Measurements from ENCODE around the gene PGAP3. TPM values are rescaled to one million over a fixed set of nuclear protein-coding genes. Genes with fewer than 3 reads are reported as not detected.

Gene PGAP3
- total RNA-seq, 1 donor from 2014 or later: 12.2 TPM

DNA sequence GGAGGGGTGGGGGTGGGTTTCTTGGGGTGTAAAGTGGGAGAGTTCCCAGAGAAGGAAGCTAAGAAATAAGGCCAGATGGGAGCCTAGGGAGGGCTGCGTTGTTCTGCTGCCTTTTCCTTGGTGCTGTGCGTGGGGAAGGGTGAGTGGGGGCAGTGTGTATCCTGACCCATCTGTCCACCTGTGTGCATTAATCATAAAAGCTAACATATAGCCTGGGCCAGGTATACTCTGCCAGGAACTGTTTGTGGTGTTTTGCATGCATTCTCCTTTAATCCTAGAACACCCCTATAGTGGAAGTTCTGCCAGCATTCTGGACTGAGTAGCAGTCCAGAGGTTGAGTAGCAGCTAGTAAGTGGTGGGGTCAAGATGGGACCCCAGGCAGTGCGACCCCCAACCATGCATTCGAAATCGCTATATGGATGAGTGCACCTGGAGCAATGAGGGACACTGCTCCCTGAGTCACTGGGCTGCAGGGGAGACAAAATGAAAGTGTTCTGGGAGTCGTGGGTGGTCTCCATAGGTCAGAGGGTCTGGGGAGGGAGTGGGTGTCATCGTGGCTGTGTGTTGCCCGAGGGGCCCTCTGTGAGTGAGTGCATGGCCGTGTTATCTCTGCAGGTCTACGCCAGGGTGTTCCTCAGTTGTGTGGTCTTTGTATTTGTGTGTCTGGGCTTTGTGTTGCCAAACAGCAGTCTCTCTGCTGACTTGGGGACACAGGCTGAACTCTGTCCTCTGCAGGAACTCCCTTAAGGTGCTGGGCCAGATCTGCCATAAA, 13.3 kb upstream of the PGAP3 start:
- Histone ChIP-seq H3K4me3 (ENCODE audit: insufficient read depth, low read depth, low read length) (peak overlapping the region; percentile 70), H3K27me3 (ENCODE audit: insufficient read depth, low read length) (no peaks in the 10 kb centered on the region), H3K9me3 (ENCODE audit: insufficient read depth, low read depth, low read length) (no peaks in the 10 kb centered on the region), H3K36me3 (ENCODE audit: insufficient read depth, low read length) (peaks cover 3% of the 10 kb centered on the region), H2AFZ (ENCODE audit: low read depth, low read length) (no peak overlapping the region), H3K9ac (ENCODE audit: low read length) (peak overlapping the region; percentile 85), H3K27ac (ENCODE audit: low read depth, low read length) (no peak overlapping the region), H3K4me2 (ENCODE audit: low read length) (peak overlapping the region; percentile 93), H4K20me1 (ENCODE audit: insufficient read depth, low read length) (peaks cover 56% of the 10 kb centered on the region), H3K79me2 (ENCODE audit: insufficient read depth, low read length) (peaks cover 61% of the 10 kb centered on the region), H3K4me1 (ENCODE audit: insufficient read depth, low read length) (peaks cover 22% of the 10 kb centered on the region)
- DNase-seq (ENCODE audit: low read depth): no peak
- Mint-ChIP-seq H3K27me3 (ENCODE audit: low read depth, unreplicated experiment) (no peaks in the 10 kb centered on the region), H3K36me3 (ENCODE audit: low read depth, unreplicated experiment) (peaks cover 4% of the 10 kb centered on the region), H3K27ac (ENCODE audit: unreplicated experiment) (peak overlapping the region; percentile 26), H3K4me1 (ENCODE audit: low read depth, unreplicated experiment) (peaks cover 18% of the 10 kb centered on the region), H3K9me3 (ENCODE audit: unreplicated experiment) (no peaks in the 10 kb centered on the region), H3K4me3 (ENCODE audit: unreplicated experiment) (peak overlapping the region; percentile 92)
- no peak for FAIRE-seq
- TF ChIP-seq EZH2 (IDR thresholded peaks at IDR 0.05; ENCODE audit: insufficient read depth, low read length) (no peak), CTCF (IDR thresholded peaks at IDR 0.05; ENCODE audit: insufficient read depth, low read depth, low read length) (no peak)

DNA sequence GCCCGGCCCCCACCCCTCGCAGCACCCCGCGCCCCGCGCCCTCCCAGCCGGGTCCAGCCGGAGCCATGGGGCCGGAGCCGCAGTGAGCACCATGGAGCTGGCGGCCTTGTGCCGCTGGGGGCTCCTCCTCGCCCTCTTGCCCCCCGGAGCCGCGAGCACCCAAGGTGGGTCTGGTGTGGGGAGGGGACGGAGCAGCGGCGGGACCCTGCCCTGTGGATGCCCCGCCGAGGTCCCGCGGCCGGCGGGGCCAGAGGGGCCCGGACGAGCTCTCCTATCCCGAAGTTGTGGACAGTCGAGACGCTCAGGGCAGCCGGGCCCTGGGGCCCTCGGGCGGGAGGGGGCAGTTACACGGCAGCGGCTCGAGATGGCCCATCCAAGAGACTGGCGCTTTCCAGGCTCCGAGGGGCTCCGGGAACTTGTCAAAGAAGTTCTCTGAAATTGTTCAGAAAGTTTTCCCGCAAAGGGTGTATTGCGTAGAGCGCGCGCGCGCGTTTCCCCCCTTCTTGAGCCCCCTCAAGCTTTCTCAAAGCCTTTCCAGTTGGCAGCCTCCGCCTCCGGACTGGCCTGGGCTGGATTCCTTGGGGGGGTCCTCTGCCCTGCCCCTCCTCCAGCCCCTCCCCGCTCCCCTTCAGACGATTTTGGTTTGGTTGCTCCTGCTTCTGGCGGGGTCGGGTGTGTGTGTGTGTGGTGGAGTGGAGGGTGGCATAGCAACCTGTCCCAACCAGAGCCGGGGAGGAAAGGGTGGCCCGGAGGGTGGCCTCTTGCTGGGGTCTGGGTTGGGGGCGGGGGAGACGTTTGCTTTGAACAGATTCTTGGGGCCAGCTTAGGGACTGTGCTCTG, 12.5 kb upstream of the PGAP3 start:
- Histone ChIP-seq H3K27me3 (ENCODE audit: insufficient read depth, low read length) (no peaks in the 10 kb centered on the region), H2AFZ (ENCODE audit: low read depth, low read length) (peak overlapping the region; percentile 75), H3K27ac (ENCODE audit: low read depth, low read length) (no peak overlapping the region), H3K36me3 (ENCODE audit: insufficient read depth, low read length) (peaks cover 3% of the 10 kb centered on the region), H3K4me3 (ENCODE audit: insufficient read depth, low read depth, low read length) (peak overlapping the region; percentile 70), H3K79me2 (ENCODE audit: insufficient read depth, low read length) (peaks cover 53% of the 10 kb centered on the region), H3K9ac (ENCODE audit: low read length) (peak overlapping the region; percentile 85), H4K20me1 (ENCODE audit: insufficient read depth, low read length) (peaks cover 48% of the 10 kb centered on the region), H3K4me2 (ENCODE audit: low read length) (peak overlapping the region; percentile 93), H3K9me3 (ENCODE audit: insufficient read depth, low read depth, low read length) (no peaks in the 10 kb centered on the region), H3K4me1 (ENCODE audit: insufficient read depth, low read length) (peaks cover 19% of the 10 kb centered on the region)
- no peak for FAIRE-seq
- Mint-ChIP-seq H3K9me3 (ENCODE audit: unreplicated experiment) (no peaks in the 10 kb centered on the region), H3K36me3 (ENCODE audit: low read depth, unreplicated experiment) (peaks cover 4% of the 10 kb centered on the region), H3K27me3 (ENCODE audit: low read depth, unreplicated experiment) (no peaks in the 10 kb centered on the region), H3K4me3 (ENCODE audit: unreplicated experiment) (peak overlapping the region; percentile 92), H3K27ac (ENCODE audit: unreplicated experiment) (peak overlapping the region; percentile 26), H3K4me1 (ENCODE audit: low read depth, unreplicated experiment) (peaks cover 22% of the 10 kb centered on the region)
- DNase-seq (ENCODE audit: low read depth): no peak
- no peak for TF ChIP-seq CTCF (IDR thresholded peaks at IDR 0.05; ENCODE audit: insufficient read depth, low read depth, low read length)
- no peak for TF ChIP-seq EZH2 (IDR thresholded peaks at IDR 0.05; ENCODE audit: insufficient read depth, low read length)
